ENCODE measurements around the gene CPT1C. TPM values are rescaled to one million over a fixed set of nuclear protein-coding genes. Genes with fewer than 3 reads are reported as not detected.
"Not testable (repeated sequence)": the region's sequence is repeated elsewhere in the genome, so short reads cannot be mapped to it uniquely, and the experiment has no call there.

The CPT1C gene
- total RNA-seq, 1 experiment from 2014 or later, result 20.4 TPM

GRCh38 chr19:49696115-49696514 is 5.2 kb downstream of the CPT1C start:
- Histone ChIP-seq H3K4me3 (no peak overlapping the region), H3K27ac (no peak overlapping the region), H3K27me3 (no peaks in the 10 kb centered on the region), H3K4me1 (no peaks in the 10 kb centered on the region), H3K9me3 (replicated peaks) (no peaks in the 10 kb centered on the region), H3K36me3 (no peaks in the 10 kb centered on the region)
- no peak for DNase-seq

- Histone ChIP-seq H3K9me3 (replicated peaks) (no peaks in the 10 kb centered on the region), H3K27ac (no peak overlapping the region), H3K4me1 (no peaks in the 10 kb centered on the region), H3K4me3 (no peak overlapping the region), H3K27me3 (no peaks in the 10 kb centered on the region), H3K36me3 (no peaks in the 10 kb centered on the region)
- DNase-seq, result no peak
Observed at GRCh38 chr19:49696865-49697264, 5.9 kb downstream of the CPT1C start.

- Histone ChIP-seq H3K36me3 (no peaks in the 10 kb centered on the region), H3K4me1 (no peaks in the 10 kb centered on the region), H3K4me3 (no peak overlapping the region), H3K9me3 (replicated peaks) (no peaks in the 10 kb centered on the region), H3K27ac (no peak overlapping the region), H3K27me3 (no peaks in the 10 kb centered on the region)
- DNase-seq, result no peak
Observed at GRCh38 chr19:49699364-49699763, 8.4 kb downstream of the CPT1C start.

- no peak overlapping the region for H3K4me3 ChIP-seq
- no peak overlapping the region for H3K27ac ChIP-seq
- H3K27me3 ChIP-seq, result no peaks in the 10 kb centered on the region
- H3K36me3 ChIP-seq, result no peaks in the 10 kb centered on the region
- H3K4me1 ChIP-seq, result no peaks in the 10 kb centered on the region
- no peak for DNase-seq
- H3K9me3 ChIP-seq (replicated peaks), result no peaks in the 10 kb centered on the region
Observed at GRCh38 chr19:49700563-49700962, 9.6 kb downstream of the CPT1C start.

GRCh38 chr19:49701271-49701786 is 10.4 kb downstream of the CPT1C start:
- no peaks in the 10 kb centered on the region; the same call in 1 of the 2 replicates for H3K36me3 ChIP-seq
- H3K27me3 ChIP-seq, result no peaks in the 10 kb centered on the region
- no peak for DNase-seq
- no peaks in the 10 kb centered on the region for H3K9me3 ChIP-seq (replicated peaks)
- no peak overlapping the region for H3K27ac ChIP-seq
- H3K4me1 ChIP-seq, result no peaks in the 10 kb centered on the region
- no peak overlapping the region for H3K4me3 ChIP-seq

- Histone ChIP-seq H3K9me3 (replicated peaks) (no peaks in the 10 kb centered on the region), H3K4me1 (no peaks in the 10 kb centered on the region), H3K27me3 (no peaks in the 10 kb centered on the region), H3K27ac (no peak overlapping the region), H3K36me3 (no peaks in the 10 kb centered on the region; the same call in 1 of the 2 replicates), H3K4me3 (no peak overlapping the region)
- DNase-seq, result no peak
Observed at GRCh38 chr19:49704888-49705642, 14.1 kb downstream of the CPT1C start.

GRCh38 chr19:49705919-49706318 is 15.0 kb downstream of the CPT1C start:
- no peaks in the 10 kb centered on the region for H3K4me1 ChIP-seq
- H3K27ac ChIP-seq, result no peak overlapping the region
- no peak overlapping the region for H3K4me3 ChIP-seq
- no peaks in the 10 kb centered on the region; the same call in 1 of the 2 replicates for H3K36me3 ChIP-seq
- DNase-seq, result no peak
- H3K9me3 ChIP-seq (replicated peaks), result no peaks in the 10 kb centered on the region
- H3K27me3 ChIP-seq, result no peaks in the 10 kb centered on the region

- H3K9me3 ChIP-seq (replicated peaks), result no peaks in the 10 kb centered on the region
- no peak overlapping the region for H3K4me3 ChIP-seq
- peaks cover 9% of the 10 kb centered on the region for H3K4me1 ChIP-seq
- no peak overlapping the region for H3K27ac ChIP-seq
- H3K36me3 ChIP-seq, result no peaks in the 10 kb centered on the region; the same call in 1 of the 2 replicates
- H3K27me3 ChIP-seq, result no peaks in the 10 kb centered on the region
- DNase-seq, result no peak
Observed at GRCh38 chr19:49710372-49710951, 19.5 kb downstream of the CPT1C start.

GRCh38 chr19:49712397-49712859 is 21.5 kb downstream of the CPT1C start:
- Histone ChIP-seq H3K27me3 (no peaks in the 10 kb centered on the region), H3K36me3 (no peaks in the 10 kb centered on the region), H3K9me3 (replicated peaks) (no peaks in the 10 kb centered on the region), H3K4me3 (peak overlapping the region; percentile 37), H3K27ac (peak overlapping the region; percentile 69), H3K4me1 (peaks cover 9% of the 10 kb centered on the region)
- DNase-seq, result peak; percentile 96 to 97

GRCh38 chr19:49713236-49713845 is 22.4 kb downstream of the CPT1C start:
- H3K4me3 ChIP-seq, result peak overlapping the region; percentile 37; the same call in 1 of the 2 replicates
- peak; percentile 67 to 75 for DNase-seq
- peaks cover 9% of the 10 kb centered on the region for H3K4me1 ChIP-seq
- no peaks in the 10 kb centered on the region for H3K36me3 ChIP-seq
- peak overlapping the region; percentile 69 for H3K27ac ChIP-seq
- no peaks in the 10 kb centered on the region for H3K27me3 ChIP-seq
- H3K9me3 ChIP-seq (replicated peaks), result no peaks in the 10 kb centered on the region

GRCh38 chr19:49716154-49716553 is 25.2 kb downstream of the CPT1C start:
- DNase-seq, result no peak
- Histone ChIP-seq H3K9me3 (replicated peaks) (no peaks in the 10 kb centered on the region), H3K4me1 (peaks cover 9% of the 10 kb centered on the region), H3K27ac (no peak overlapping the region), H3K36me3 (no peaks in the 10 kb centered on the region), H3K27me3 (no peaks in the 10 kb centered on the region), H3K4me3 (no peak overlapping the region)

- no peak for DNase-seq
- H3K4me1 ChIP-seq, result peaks cover 5% of the 10 kb centered on the region
- no peak overlapping the region for H3K27ac ChIP-seq
- H3K9me3 ChIP-seq (replicated peaks), result no peaks in the 10 kb centered on the region
- H3K4me3 ChIP-seq, result no peak overlapping the region
- H3K36me3 ChIP-seq, result no peaks in the 10 kb centered on the region
- no peaks in the 10 kb centered on the region for H3K27me3 ChIP-seq
Observed at GRCh38 chr19:49718511-49718910, 27.6 kb downstream of the CPT1C start.

GRCh38 chr19:49718991-49719390 is 28.1 kb downstream of the CPT1C start:
- Histone ChIP-seq H3K27ac (no peak overlapping the region), H3K36me3 (no peaks in the 10 kb centered on the region), H3K27me3 (no peaks in the 10 kb centered on the region), H3K9me3 (replicated peaks) (no peaks in the 10 kb centered on the region), H3K4me3 (no peak overlapping the region), H3K4me1 (peaks cover under 1% of the 10 kb centered on the region)
- no peak for DNase-seq

- not testable (repeated sequence) for H3K4me3 ChIP-seq; H3K36me3 ChIP-seq; H3K9me3 ChIP-seq (replicated peaks); H3K27ac ChIP-seq; H3K4me1 ChIP-seq; H3K27me3 ChIP-seq; DNase-seq
Observed at GRCh38 chr19:49719420-49719819, 28.5 kb downstream of the CPT1C start.
